Stimulated activated CD4-positive, alpha-beta T cell treated with anti-CD3 and anti-CD28 coated beads, Interleukin-4, amount 100 ng/mL, for 24 hours (primary cell): Measurements from ENCODE around the gene SEC62.
A peak's percentile ranks its signal among the peaks of the same experiment; 100 is the strongest.

ENCODE experiments used
- DNase-seq: peaks from one replicate; pipeline ENCODE4 v3.0.0-alpha.2; 2020

The SEC62 gene

GRCh38 chr3:169966951-169967915 lies 626 bp downstream of the SEC62 start:
- peak; percentile 32 for DNase-seq

GRCh38 chr3:169968224-169968885 lies 1.7 kb downstream of the SEC62 start:
- DNase-seq: no peak

GRCh38 chr3:169969174-169970095 lies 2.8 kb downstream of the SEC62 start:
- no peak for DNase-seq

- DNase-seq: no peak
These were observed 4.2 kb downstream of the SEC62 start for GRCh38 chr3:169970847-169971246.

- no peak for DNase-seq
These were observed 4.9 kb downstream of the SEC62 start for GRCh38 chr3:169971522-169971921.

GRCh38 chr3:169980055-169980454 lies 13.4 kb downstream of the SEC62 start:
- no peak for DNase-seq

- no peak for DNase-seq
These were observed 17.7 kb downstream of the SEC62 start for GRCh38 chr3:169984292-169984691.

- no peak for DNase-seq
These were observed 23.8 kb downstream of the SEC62 start for GRCh38 chr3:169990431-169990830.

- no peak for DNase-seq
These were observed 25.5 kb downstream of the SEC62 start for GRCh38 chr3:169992156-169992555.

- DNase-seq: no peak
These were observed 26.2 kb downstream of the SEC62 start for GRCh38 chr3:169992781-169993180.

- no peak for DNase-seq
These were observed 27.2 kb downstream of the SEC62 start for GRCh38 chr3:169993761-169994160.

- DNase-seq: no peak
These were observed 29.5 kb downstream of the SEC62 start for GRCh38 chr3:169996063-169996462.

- no peak for DNase-seq
These were observed 32.1 kb downstream of the SEC62 start for GRCh38 chr3:169998668-169999131.

GRCh38 chr3:169999433-169999832 lies 32.8 kb downstream of the SEC62 start:
- DNase-seq: peak; percentile 7

GRCh38 chr3:170000051-170000450 lies 33.4 kb downstream of the SEC62 start:
- no peak for DNase-seq

GRCh38 chr3:170002231-170002630 lies 35.6 kb downstream of the SEC62 start:
- DNase-seq: no peak

GRCh38 chr3:170002879-170003278 lies 36.3 kb downstream of the SEC62 start:
- no peak for DNase-seq

- DNase-seq: no peak
These were observed 37.3 kb downstream of the SEC62 start for GRCh38 chr3:170003881-170004356.

GRCh38 chr3:170007031-170007663 lies 40.5 kb downstream of the SEC62 start:
- peak; percentile 24 for DNase-seq

GRCh38 chr3:170010498-170010897 lies 43.9 kb downstream of the SEC62 start:
- no peak for DNase-seq

- no peak for DNase-seq
These were observed 46.2 kb downstream of the SEC62 start for GRCh38 chr3:170012683-170013400.

GRCh38 chr3:170016057-170016456 lies 49.5 kb downstream of the SEC62 start:
- DNase-seq: no peak
